Gastroesophageal sphincter (tissue), 3 donors: Measurements from ENCODE around the gene RTN1.

Experiments used
- CTCF ChIP-seq, 4 experiments: fragments of 200-600 bp in 2 of 4; fragments of 450-650 bp in 2 of 4; sonication (generic) in 1 of 4; IDR thresholded peaks; one replicate each; pipeline ENCODE4 v1.5.1; 2017 to 2019; ENCODE audit warnings: antibody characterized with exemption in 4 of 4, mild to moderate bottlenecking in 2 of 4, moderate library complexity in 2 of 4
- POLR2A ChIP-seq, 2 donors: fragments of 450-650 bp; IDR thresholded peaks; one replicate each; pipeline ENCODE4 v1.6.1; 2017; ENCODE audit warnings: antibody characterized with exemption in 2 of 2, mild to moderate bottlenecking in 2 of 2, moderate library complexity in 1 of 2

- TF ChIP-seq CTCF (IDR thresholded peaks at IDR 0.05): no peak
- no peak for TF ChIP-seq POLR2A (IDR thresholded peaks at IDR 0.05)
Measured at GRCh38 chr14:59629444-59630287, 240.9 kb downstream of the RTN1 start.
